SU-DHL-6 (cell line): ENCODE data around the gene UGT1A6.

Experiments used
- H2AFZ ChIP-seq: fragments of 200-600 bp; sonication (generic); 2 replicates; pipeline ENCODE4 v1.6.1; 2014; ENCODE audit warnings: low read depth, mild to moderate bottlenecking, moderate library complexity, mixed read lengths, antibody characterized with exemption, low read length; ENCODE audit not compliant: severe bottlenecking
- H3F3A ChIP-seq: fragments of 200-600 bp; shearing (Covaris generic); 2 replicates; pipeline ENCODE4 v1.6.0; 2016; ENCODE audit warnings: antibody characterized with exemption, mild to moderate bottlenecking; ENCODE audit not compliant: insufficient read depth
- H3K27ac ChIP-seq: fragments of 200-600 bp; sonication (generic); 2 replicates; pipeline ENCODE4 v1.5.1; 2016; ENCODE audit warnings: low read depth, mild to moderate bottlenecking, low read length, moderate library complexity, mixed read lengths
- H3K27me3 ChIP-seq: fragments of 200-600 bp; sonication (generic), shearing (Covaris generic); 2 replicates; pipeline ENCODE4 v1.6.0; 2014; ENCODE audit warnings: mild to moderate bottlenecking, low read length
- H3K36me3 ChIP-seq: fragments of 200-600 bp; sonication (generic); 2 replicates; pipeline ENCODE4 v1.6.1; 2014; ENCODE audit warnings: mild to moderate bottlenecking, low read length, mixed read lengths
- H3K4me2 ChIP-seq: fragments of 300-600, 200-600 bp; shearing (Covaris generic), sonication (generic); 2 replicates; pipeline ENCODE4 v1.6.0; 2014; ENCODE audit warnings: low read length, low read depth, mild to moderate bottlenecking; ENCODE audit not compliant: poor library complexity, severe bottlenecking
- H3K4me3 ChIP-seq: fragments of 200-600 bp; sonication (generic); 2 replicates; pipeline ENCODE4 v1.5.1; 2014; ENCODE audit warnings: antibody characterized with exemption, low read length, mild to moderate bottlenecking, mixed read lengths; ENCODE audit not compliant: insufficient read depth, poor library complexity, severe bottlenecking
- H3K79me2 ChIP-seq: fragments of 200-600 bp; sonication (generic); 2 replicates; pipeline ENCODE4 v1.6.1; 2014; ENCODE audit warnings: mild to moderate bottlenecking, low read length, moderate library complexity; ENCODE audit not compliant: insufficient read depth
- H3K9ac ChIP-seq: fragments of 200-600 bp; sonication (generic); 2 replicates; pipeline ENCODE4 v1.7.0; 2014; ENCODE audit warnings: mild to moderate bottlenecking, low read length
- H3K9me2 ChIP-seq: fragments of 200-600 bp; sonication (generic); replicated peaks from 2 replicates; pipeline ENCODE4 v1.6.1; 2014; ENCODE audit warnings: low read length; ENCODE audit not compliant: insufficient read depth
- H3K9me3 ChIP-seq: fragments of 200-600 bp; sonication (generic); 2 replicates; pipeline ENCODE4 v1.6.1; 2014; ENCODE audit warnings: low read length, mixed read lengths; ENCODE audit not compliant: insufficient read depth
- H4K20me1 ChIP-seq: fragments of 200-600 bp; sonication (generic); 2 replicates; pipeline ENCODE4 v1.6.1; 2014; ENCODE audit warnings: low read depth, mild to moderate bottlenecking, antibody characterized with exemption, low read length, moderate library complexity, mixed read lengths
- CTCF ChIP-seq: fragments of 200-600 bp; sonication (generic); IDR thresholded peaks from one replicate; pipeline ENCODE4 v1.5.1; 2017; ENCODE audit warnings: antibody characterized with exemption, mild to moderate bottlenecking, low read length, moderate library complexity; ENCODE audit not compliant: insufficient read depth, poor library complexity, severe bottlenecking
- EZH2phosphoT487 ChIP-seq: fragments of 200-600 bp; sonication (generic), shearing (Covaris generic); conservative IDR thresholded peaks from 2 replicates; pipeline ENCODE4 v1.6.1; 2018; ENCODE audit warnings: mild to moderate bottlenecking, antibody characterized with exemption, low read length, moderate library complexity, mixed read lengths

Gene UGT1A6

GRCh38 chr2:233821196-233821595, 128.5 kb downstream of the UGT1A6 start:
- Histone ChIP-seq H2AFZ (no peak overlapping the region), H3K27ac (no peak overlapping the region), H3K9ac (no peak overlapping the region), H3K79me2 (no peaks in the 10 kb centered on the region), H3K4me2 (no peak overlapping the region), H3K9me2 (no peaks in the 10 kb centered on the region), H3F3A (no peaks in the 10 kb centered on the region), H4K20me1 (no peaks in the 10 kb centered on the region), H3K9me3 (no peaks in the 10 kb centered on the region), H3K4me3 (no peak overlapping the region), H3K27me3 (no peaks in the 10 kb centered on the region), H3K36me3 (no peaks in the 10 kb centered on the region)
- TF ChIP-seq CTCF = no peak

GRCh38 chr2:233821709-233822100, 129.0 kb downstream of the UGT1A6 start:
- Histone ChIP-seq H3K9ac (no peak overlapping the region), H3F3A (no peaks in the 10 kb centered on the region), H3K27me3 (no peaks in the 10 kb centered on the region), H4K20me1 (no peaks in the 10 kb centered on the region), H3K9me3 (no peaks in the 10 kb centered on the region), H3K9me2 (no peaks in the 10 kb centered on the region), H3K27ac (no peak overlapping the region), H3K4me3 (no peak overlapping the region), H3K79me2 (no peaks in the 10 kb centered on the region), H2AFZ (no peak overlapping the region), H3K4me2 (no peak overlapping the region), H3K36me3 (no peaks in the 10 kb centered on the region)
- TF ChIP-seq CTCF (no peak), EZH2phosphoT487 (no peak)

GRCh38 chr2:233822101-233822771, 129.5 kb downstream of the UGT1A6 start:
- Histone ChIP-seq H3K36me3 (no peaks in the 10 kb centered on the region), H3K79me2 (no peaks in the 10 kb centered on the region), H3K9me3 (no peaks in the 10 kb centered on the region), H2AFZ (no peak overlapping the region), H3K27me3 (no peaks in the 10 kb centered on the region), H3K4me3 (no peak overlapping the region), H3K9ac (no peak overlapping the region), H3F3A (no peaks in the 10 kb centered on the region), H3K4me2 (no peak overlapping the region), H3K27ac (no peak overlapping the region), H4K20me1 (no peaks in the 10 kb centered on the region), H3K9me2 (no peaks in the 10 kb centered on the region)
- TF ChIP-seq EZH2phosphoT487 (no peak), CTCF (no peak)
